ENCODE measurements around the gene ZFPL1. TPM values are rescaled to one million over a fixed set of nuclear protein-coding genes. Genes with fewer than 3 reads are reported as not detected.

The ZFPL1 gene
- total and polyA plus RNA-seq, 9 of the 15 experiments (the other 6 are each of a cell fraction or from before 2014, with no cell fraction given) = 3.7 to 37.5 (median 22.7) TPM

DNA sequence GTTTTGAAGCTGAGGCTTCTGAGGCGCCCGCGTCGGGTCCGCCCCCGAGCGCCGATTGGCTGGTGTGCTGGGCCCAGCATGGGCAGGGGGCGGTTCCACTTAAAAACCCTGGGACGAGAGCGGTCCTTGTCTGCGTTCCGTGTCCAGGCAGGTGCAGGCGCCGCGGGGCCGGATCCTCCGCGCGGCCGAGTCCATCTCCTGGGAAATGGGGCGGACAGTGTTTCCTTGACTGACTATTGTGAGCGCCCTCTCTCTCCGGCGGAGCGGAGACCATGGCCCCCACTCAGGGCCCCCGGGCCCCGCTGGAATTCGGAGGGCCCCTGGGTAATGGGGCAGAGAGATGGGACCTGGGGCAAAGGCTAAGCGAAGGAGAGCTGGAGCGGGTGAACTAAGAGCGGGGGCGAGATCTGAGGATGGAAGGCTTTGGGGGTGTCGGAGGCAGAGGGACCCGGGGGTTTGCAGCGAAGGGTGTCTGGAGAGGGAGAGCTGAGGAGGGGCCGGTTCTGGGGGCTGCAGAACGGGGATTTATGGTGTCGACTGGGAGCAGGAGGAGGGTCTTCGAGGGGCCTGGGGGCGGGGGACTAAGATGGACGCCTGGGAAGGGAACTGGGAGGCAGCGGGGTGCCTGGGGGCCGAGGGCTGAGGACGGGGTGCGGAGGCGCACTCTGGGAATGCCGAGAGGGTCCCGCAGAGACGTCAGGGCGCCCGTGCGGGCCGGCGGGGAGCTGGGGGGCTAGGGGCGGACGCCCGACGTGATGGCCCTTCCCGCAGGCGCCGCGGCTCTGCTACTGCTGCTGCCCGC lies 27.9 kb downstream of the ZFPL1 start, which contains the start of gene TM7SF2 (continued):
- TF ChIP-seq, protein P1, sequence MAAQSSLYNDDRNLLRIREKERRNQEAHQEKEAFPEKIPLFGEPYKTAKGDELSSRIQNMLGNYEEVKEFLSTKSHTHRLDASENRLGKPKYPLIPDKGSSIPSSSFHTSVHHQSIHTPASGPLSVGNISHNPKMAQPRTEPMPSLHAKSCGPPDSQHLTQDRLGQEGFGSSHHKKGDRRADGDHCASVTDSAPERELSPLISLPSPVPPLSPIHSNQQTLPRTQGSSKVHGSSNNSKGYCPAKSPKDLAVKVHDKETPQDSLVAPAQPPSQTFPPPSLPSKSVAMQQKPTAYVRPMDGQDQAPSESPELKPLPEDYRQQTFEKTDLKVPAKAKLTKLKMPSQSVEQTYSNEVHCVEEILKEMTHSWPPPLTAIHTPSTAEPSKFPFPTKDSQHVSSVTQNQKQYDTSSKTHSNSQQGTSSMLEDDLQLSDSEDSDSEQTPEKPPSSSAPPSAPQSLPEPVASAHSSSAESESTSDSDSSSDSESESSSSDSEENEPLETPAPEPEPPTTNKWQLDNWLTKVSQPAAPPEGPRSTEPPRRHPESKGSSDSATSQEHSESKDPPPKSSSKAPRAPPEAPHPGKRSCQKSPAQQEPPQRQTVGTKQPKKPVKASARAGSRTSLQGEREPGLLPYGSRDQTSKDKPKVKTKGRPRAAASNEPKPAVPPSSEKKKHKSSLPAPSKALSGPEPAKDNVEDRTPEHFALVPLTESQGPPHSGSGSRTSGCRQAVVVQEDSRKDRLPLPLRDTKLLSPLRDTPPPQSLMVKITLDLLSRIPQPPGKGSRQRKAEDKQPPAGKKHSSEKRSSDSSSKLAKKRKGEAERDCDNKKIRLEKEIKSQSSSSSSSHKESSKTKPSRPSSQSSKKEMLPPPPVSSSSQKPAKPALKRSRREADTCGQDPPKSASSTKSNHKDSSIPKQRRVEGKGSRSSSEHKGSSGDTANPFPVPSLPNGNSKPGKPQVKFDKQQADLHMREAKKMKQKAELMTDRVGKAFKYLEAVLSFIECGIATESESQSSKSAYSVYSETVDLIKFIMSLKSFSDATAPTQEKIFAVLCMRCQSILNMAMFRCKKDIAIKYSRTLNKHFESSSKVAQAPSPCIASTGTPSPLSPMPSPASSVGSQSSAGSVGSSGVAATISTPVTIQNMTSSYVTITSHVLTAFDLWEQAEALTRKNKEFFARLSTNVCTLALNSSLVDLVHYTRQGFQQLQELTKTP (IDR thresholded peaks at IDR 0.05; ENCODE audit: low read depth in 1 of 2, partially characterized antibody in 2 of 2) = peak in 1 of 2 experiments; percentile 20
- no peak for TF ChIP-seq ZBTB8A (IDR thresholded peaks at IDR 0.05; ENCODE audit: partially characterized antibody)
- no peak for TF ChIP-seq ZNF253 (CRISPR knock-in tag; conservative IDR thresholded peaks at IDR 0.05)
- TF ChIP-seq, protein P2, sequence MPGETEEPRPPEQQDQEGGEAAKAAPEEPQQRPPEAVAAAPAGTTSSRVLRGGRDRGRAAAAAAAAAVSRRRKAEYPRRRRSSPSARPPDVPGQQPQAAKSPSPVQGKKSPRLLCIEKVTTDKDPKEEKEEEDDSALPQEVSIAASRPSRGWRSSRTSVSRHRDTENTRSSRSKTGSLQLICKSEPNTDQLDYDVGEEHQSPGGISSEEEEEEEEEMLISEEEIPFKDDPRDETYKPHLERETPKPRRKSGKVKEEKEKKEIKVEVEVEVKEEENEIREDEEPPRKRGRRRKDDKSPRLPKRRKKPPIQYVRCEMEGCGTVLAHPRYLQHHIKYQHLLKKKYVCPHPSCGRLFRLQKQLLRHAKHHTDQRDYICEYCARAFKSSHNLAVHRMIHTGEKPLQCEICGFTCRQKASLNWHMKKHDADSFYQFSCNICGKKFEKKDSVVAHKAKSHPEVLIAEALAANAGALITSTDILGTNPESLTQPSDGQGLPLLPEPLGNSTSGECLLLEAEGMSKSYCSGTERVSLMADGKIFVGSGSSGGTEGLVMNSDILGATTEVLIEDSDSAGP (CRISPR knock-in tag; IDR thresholded peaks at IDR 0.05) = no peak
- TF ChIP-seq, protein P3, sequence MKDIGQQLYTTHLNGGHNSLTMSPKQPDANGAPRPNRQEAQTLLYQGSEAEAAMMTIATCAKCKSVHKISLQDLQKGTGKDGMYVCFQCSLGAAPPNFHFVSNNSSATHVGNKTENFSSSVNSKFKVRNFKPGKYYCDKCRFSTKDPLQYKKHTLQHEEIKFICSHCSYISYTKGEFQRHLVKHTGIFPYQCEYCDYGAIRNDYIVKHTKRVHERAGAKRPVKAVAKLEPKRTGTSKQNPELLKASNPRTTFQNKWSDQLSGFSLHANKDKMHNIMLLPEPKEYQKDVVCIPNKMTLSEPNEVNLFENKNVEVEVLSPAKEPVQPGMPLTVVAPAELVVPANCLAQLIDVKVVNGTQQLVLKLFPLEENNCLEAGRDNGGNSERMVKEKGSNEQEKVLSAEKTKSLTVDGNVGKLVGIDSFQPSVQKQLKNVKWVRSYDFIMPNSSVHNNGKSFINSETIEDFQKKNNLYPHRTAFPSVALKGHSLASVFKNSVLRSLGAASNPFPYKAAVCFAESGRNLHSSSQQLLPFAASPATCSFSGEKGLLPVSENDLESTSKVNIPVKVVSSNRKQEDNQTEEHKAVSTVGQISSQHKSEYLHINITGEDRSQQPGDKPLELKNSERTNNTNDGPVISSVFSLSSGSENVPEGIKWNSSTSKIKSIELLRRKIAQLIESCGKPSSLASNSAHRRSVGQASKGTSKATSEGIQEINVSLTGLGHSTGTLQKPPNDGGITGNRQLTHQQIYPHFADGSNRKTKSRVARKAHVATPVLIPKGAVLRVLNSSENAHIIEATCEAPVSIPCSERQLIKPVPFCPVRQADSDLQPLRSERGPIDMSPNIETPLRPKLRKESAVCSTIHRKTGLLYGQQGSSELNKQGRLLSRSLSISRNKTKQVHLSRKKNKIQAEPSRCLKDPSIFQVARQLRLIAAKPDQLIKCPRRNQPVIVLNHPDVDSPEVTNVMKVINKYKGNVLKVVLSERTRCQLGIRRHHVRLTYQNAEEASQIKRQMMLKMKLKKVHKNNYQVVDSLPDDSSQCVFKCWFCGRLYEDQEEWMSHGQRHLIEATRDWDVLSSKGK (CRISPR knock-in tag; IDR thresholded peaks at IDR 0.05) = no peak
- TF ChIP-seq, protein P4, sequence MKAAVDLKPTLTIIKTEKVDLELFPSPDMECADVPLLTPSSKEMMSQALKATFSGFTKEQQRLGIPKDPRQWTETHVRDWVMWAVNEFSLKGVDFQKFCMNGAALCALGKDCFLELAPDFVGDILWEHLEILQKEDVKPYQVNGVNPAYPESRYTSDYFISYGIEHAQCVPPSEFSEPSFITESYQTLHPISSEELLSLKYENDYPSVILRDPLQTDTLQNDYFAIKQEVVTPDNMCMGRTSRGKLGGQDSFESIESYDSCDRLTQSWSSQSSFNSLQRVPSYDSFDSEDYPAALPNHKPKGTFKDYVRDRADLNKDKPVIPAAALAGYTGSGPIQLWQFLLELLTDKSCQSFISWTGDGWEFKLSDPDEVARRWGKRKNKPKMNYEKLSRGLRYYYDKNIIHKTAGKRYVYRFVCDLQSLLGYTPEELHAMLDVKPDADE (conservative IDR thresholded peaks at IDR 0.05; ENCODE audit: control insufficient read depth, low read depth, low read length) = no peak
- no peak for TF ChIP-seq CHD4 (IDR thresholded peaks at IDR 0.05; ENCODE audit: insufficient read depth, insufficient replicate concordance, low read depth, low read length, poor library complexity, severe bottlenecking)
- TF ChIP-seq, protein P5, sequence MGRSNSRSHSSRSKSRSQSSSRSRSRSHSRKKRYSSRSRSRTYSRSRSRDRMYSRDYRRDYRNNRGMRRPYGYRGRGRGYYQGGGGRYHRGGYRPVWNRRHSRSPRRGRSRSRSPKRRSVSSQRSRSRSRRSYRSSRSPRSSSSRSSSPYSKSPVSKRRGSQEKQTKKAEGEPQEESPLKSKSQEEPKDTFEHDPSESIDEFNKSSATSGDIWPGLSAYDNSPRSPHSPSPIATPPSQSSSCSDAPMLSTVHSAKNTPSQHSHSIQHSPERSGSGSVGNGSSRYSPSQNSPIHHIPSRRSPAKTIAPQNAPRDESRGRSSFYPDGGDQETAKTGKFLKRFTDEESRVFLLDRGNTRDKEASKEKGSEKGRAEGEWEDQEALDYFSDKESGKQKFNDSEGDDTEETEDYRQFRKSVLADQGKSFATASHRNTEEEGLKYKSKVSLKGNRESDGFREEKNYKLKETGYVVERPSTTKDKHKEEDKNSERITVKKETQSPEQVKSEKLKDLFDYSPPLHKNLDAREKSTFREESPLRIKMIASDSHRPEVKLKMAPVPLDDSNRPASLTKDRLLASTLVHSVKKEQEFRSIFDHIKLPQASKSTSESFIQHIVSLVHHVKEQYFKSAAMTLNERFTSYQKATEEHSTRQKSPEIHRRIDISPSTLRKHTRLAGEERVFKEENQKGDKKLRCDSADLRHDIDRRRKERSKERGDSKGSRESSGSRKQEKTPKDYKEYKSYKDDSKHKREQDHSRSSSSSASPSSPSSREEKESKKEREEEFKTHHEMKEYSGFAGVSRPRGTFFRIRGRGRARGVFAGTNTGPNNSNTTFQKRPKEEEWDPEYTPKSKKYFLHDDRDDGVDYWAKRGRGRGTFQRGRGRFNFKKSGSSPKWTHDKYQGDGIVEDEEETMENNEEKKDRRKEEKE (IDR thresholded peaks at IDR 0.05; ENCODE audit: borderline replicate concordance in 1 of 2, control insufficient read depth in 1 of 2, low read depth in 2 of 2, low read length in 1 of 2) = no peak

Measured in K562 (cell line).